ENCODE results near the gene KCNMA1.

The KCNMA1 gene

GRCh38 chr10:77121829-77122228 is 515.8 kb downstream of the KCNMA1 start:
- no peak for DNase-seq

- DNase-seq = no peak
These were observed 516.8 kb downstream of the KCNMA1 start for GRCh38 chr10:77120666-77121376.

GRCh38 chr10:77120012-77120411 is 517.6 kb downstream of the KCNMA1 start:
- no peak for DNase-seq

- no peak for DNase-seq
These were observed 518.9 kb downstream of the KCNMA1 start for GRCh38 chr10:77118603-77119282.

- DNase-seq = no peak
These were observed 520.1 kb downstream of the KCNMA1 start for GRCh38 chr10:77117501-77117900.

- no peak for DNase-seq
These were observed 520.7 kb downstream of the KCNMA1 start for GRCh38 chr10:77116904-77117303.

GRCh38 chr10:77114181-77114821 is 523.3 kb downstream of the KCNMA1 start:
- no peak for DNase-seq

- DNase-seq = peak; percentile 84
These were observed 525.7 kb downstream of the KCNMA1 start for GRCh38 chr10:77111611-77112550.

- no peak for DNase-seq
These were observed 526.9 kb downstream of the KCNMA1 start for GRCh38 chr10:77110757-77111156.

- no peak for DNase-seq
These were observed 528.1 kb downstream of the KCNMA1 start for GRCh38 chr10:77109351-77109994.

GRCh38 chr10:77106676-77107075 is 530.9 kb downstream of the KCNMA1 start:
- DNase-seq = no peak

GRCh38 chr10:77105761-77106221 is 531.8 kb downstream of the KCNMA1 start:
- DNase-seq = peak; percentile 18

- peak; percentile 96 for DNase-seq
These were observed 533.1 kb downstream of the KCNMA1 start for GRCh38 chr10:77104459-77104980.

DNA sequence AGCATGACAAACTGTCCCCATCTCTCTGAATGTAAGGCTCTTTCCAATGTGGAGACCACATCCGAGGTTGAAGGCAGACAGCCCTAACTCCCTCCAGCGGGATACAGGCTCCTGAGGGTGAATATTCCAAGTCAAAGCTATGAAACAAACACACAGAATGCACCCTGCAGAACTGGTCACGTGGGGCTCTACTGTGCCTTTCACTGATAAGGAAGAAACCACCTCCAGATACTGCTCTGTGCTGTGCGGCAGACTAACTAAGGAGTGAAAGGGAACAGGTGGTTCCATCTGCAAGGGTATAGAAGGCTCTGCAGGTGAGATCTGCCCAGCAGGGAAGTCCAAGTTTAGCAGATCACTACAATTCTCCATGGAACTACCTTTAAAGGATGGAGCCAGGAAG is 534.4 kb downstream of the KCNMA1 start:
- no peak for DNase-seq

DNA sequence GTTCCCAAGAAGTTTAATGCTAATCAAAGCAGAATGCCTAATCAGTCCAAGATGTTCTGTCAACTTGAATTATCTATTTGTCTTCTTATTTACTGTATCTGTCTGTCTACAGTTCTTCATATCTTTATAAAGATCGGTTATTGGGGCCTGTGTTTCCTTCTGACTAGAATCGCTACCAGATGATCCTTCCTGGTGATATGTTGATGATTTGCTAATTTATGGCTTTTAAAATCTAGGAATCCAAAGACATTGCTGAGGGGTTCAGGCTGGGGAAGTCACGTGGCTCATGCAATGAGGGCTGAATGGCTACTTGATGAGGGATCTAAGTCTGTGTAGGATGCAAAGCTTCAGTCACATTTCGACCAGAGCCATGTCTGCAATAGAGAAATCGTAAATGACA is 536.3 kb downstream of the KCNMA1 start:
- DNase-seq = no peak

GRCh38 chr10:77099136-77099535 is 538.5 kb downstream of the KCNMA1 start:
- no peak for DNase-seq

- no peak for DNase-seq
These were observed 540.0 kb downstream of the KCNMA1 start for GRCh38 chr10:77097625-77098024.

DNA sequence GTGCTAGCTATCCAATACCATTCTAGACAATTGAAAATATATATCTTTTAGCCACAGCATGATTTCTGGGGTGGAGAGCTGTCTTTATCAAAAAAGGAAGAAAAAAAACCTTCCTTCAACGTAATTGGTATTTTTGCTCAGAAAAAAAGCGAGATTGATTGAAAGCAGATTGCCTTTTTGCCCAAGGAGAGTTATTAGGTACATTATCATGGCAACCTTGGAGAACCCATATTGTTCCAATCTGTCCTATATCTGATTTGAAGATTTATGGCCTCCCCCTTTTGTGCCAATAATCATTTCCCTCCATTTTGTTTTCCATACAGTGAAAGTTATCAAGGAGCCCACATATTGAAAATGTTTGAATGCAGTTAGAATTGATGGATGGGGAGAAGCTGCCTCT is 544.5 kb downstream of the KCNMA1 start:
- DNase-seq = no peak

- DNase-seq = no peak
These were observed 545.9 kb downstream of the KCNMA1 start for GRCh38 chr10:77091597-77092165.

GRCh38 chr10:77090381-77091356 is 546.9 kb downstream of the KCNMA1 start:
- DNase-seq = no peak
